IMR-90 (cell line): ENCODE results near the gene SRCAP. TPM values are rescaled to one million over a fixed set of nuclear protein-coding genes. Genes with fewer than 3 reads are reported as not detected.
A peak's percentile ranks its signal among the peaks of the same experiment; 100 is the strongest.

ENCODE experiments used
- ATAC-seq: fragments of 200-7000 bp; cut with Tn5 transposase; 2 replicates; pipeline ENCODE4 v1.9.1; 2020; ENCODE audit warnings: low read depth, mild to moderate bottlenecking, moderate library complexity
- BruUV-seq: library from RNA; stranded (reverse); fragments of 400-500 nt; replicated peaks from 2 replicates; lab custom pipeline; 2021; lab: Mats Ljungman, UMichigan
- CTCF ChIA-PET: fragments of 300-600 bp; formaldehyde crosslinking; extraction: SDS; loops from one replicate; lab custom pipeline; 2021; ENCODE audit warnings: antibody characterized with exemption; lab: Yijun Ruan, JAX
- POLR2A ChIA-PET: fragments of 300-600 bp; sonication (Branson Sonifier 250); formaldehyde crosslinking; loops from one replicate; lab custom pipeline; 2022; ENCODE audit warnings: antibody characterized with exemption; ENCODE audit not compliant: unreplicated experiment; lab: Charles Lee
- DNase-seq: peaks from one replicate; pipeline ENCODE4 v3.0.0; 2013
- H2AFZ ChIP-seq: replicated peaks from 2 replicates; pipeline ENCODE3; 2013; ENCODE audit warnings: low read length, mild to moderate bottlenecking; ENCODE audit not compliant: poor library complexity
- H2AK5ac ChIP-seq: 2 replicates; pipeline ENCODE4 v1.6.1; 2013; ENCODE audit warnings: low read depth, low read length, inconsistent platforms
- H2AK9ac ChIP-seq: replicated peaks from 2 replicates; pipeline ENCODE3; 2013; ENCODE audit warnings: mild to moderate bottlenecking, low read depth, low read length, moderate library complexity; ENCODE audit not compliant: poor library complexity
- H2BK120ac ChIP-seq: 2 replicates; pipeline ENCODE4 v1.6.1; 2013; ENCODE audit warnings: low read depth, low read length, inconsistent platforms
- H2BK15ac ChIP-seq: 3 replicates; pipeline ENCODE4 v1.6.1; 2013; ENCODE audit warnings: low read depth, low read length, inconsistent platforms
- H2BK20ac ChIP-seq: 2 replicates; pipeline ENCODE4 v1.6.1; 2013; ENCODE audit warnings: low read depth, mild to moderate bottlenecking, inconsistent platforms, low read length, moderate library complexity
- H2BK5ac ChIP-seq: 2 replicates; pipeline ENCODE4 v1.6.1; 2013; ENCODE audit warnings: mild to moderate bottlenecking, low read depth, low read length, inconsistent platforms; ENCODE audit not compliant: poor library complexity, severe bottlenecking
- H3K14ac ChIP-seq: replicated peaks from 2 replicates; pipeline ENCODE4 v1.6.1; 2013; ENCODE audit warnings: low read depth, low read length, inconsistent platforms
- H3K18ac ChIP-seq: 2 replicates; pipeline ENCODE4 v1.6.1; 2013; ENCODE audit warnings: low read depth, low read length, control low read depth
- H3K23ac ChIP-seq: 2 replicates; pipeline ENCODE4 v1.6.1; 2013; ENCODE audit warnings: low read depth, low read length, inconsistent platforms
- H3K27ac ChIP-seq: 2 replicates; pipeline ENCODE4 v1.5.1; 2013; ENCODE audit warnings: mild to moderate bottlenecking, control low read depth, low read length; ENCODE audit not compliant: insufficient read depth
- H3K27me3 ChIP-seq: 2 replicates; pipeline ENCODE4 v1.6.1; 2013; ENCODE audit warnings: low read length; ENCODE audit not compliant: control insufficient read depth, insufficient read depth
- H3K36me3 ChIP-seq: 2 replicates; pipeline ENCODE4 v1.6.1; 2013; ENCODE audit warnings: low read length, mixed read lengths; ENCODE audit not compliant: control insufficient read depth, insufficient read depth
- H3K4ac ChIP-seq: 2 replicates; pipeline ENCODE4 v1.6.1; 2013; ENCODE audit warnings: low read depth, low read length, inconsistent platforms
- H3K4me1 ChIP-seq: 2 replicates; pipeline ENCODE4 v1.6.1; 2013; ENCODE audit warnings: low read length, mixed read lengths; ENCODE audit not compliant: control insufficient read depth, insufficient read depth
- H3K4me2 ChIP-seq: 2 replicates; pipeline ENCODE4 v1.6.1; 2013; ENCODE audit warnings: low read depth, mild to moderate bottlenecking, control low read depth, low read length, moderate library complexity
- H3K4me3 ChIP-seq: 2 replicates; pipeline ENCODE4 v1.5.1; 2013; ENCODE audit warnings: low read depth, mild to moderate bottlenecking, control low read depth, low read length, moderate library complexity; ENCODE audit not compliant: insufficient read depth
- H3K56ac ChIP-seq: 2 replicates; pipeline ENCODE4 v1.6.1; 2013; ENCODE audit warnings: low read length, inconsistent platforms; ENCODE audit not compliant: insufficient read depth; ENCODE audit errors: extremely low read depth
- H3K79me1 ChIP-seq, 2 experiments: 2 replicates each; pipeline ENCODE4 v1.6.1; 2013; ENCODE audit warnings: low read length in 2 of 2, inconsistent platforms in 1 of 2, low read depth in 1 of 2
- H3K9ac ChIP-seq: 2 replicates; pipeline ENCODE4 v1.6.1; 2013; ENCODE audit warnings: low read depth, low read length, control low read depth
- H3K9me1 ChIP-seq: 2 replicates; pipeline ENCODE4 v1.6.1; 2013; ENCODE audit warnings: low read length, inconsistent platforms; ENCODE audit not compliant: insufficient read depth
- H3K9me3 ChIP-seq: 2 replicates; pipeline ENCODE4 v1.6.1; 2013; ENCODE audit warnings: low read length; ENCODE audit not compliant: control insufficient read depth, insufficient read depth
- H4K20me1 ChIP-seq: 2 replicates; pipeline ENCODE4 v1.6.1; 2013; ENCODE audit warnings: low read length, inconsistent platforms; ENCODE audit not compliant: insufficient read depth
- H4K5ac ChIP-seq: 2 replicates; pipeline ENCODE4 v1.6.1; 2013; ENCODE audit warnings: mild to moderate bottlenecking, low read depth, low read length, control low read depth
- H4K8ac ChIP-seq, 2 experiments: 2 replicates each; pipeline ENCODE4 v1.6.1; 2013; ENCODE audit warnings: low read depth in 2 of 2, low read length in 2 of 2, control low read depth in 1 of 2, inconsistent platforms in 1 of 2
- H4K91ac ChIP-seq: 2 replicates; pipeline ENCODE4 v1.6.1; 2013; ENCODE audit warnings: low read depth, low read length, inconsistent platforms; ENCODE audit not compliant: insufficient read depth
- BHLHE40 ChIP-seq: fragments of 150-350 bp; IDR thresholded peaks from 2 replicates; pipeline ENCODE4 v1.6.1; 2016; ENCODE audit warnings: mild to moderate bottlenecking, low read depth, low read length
- CTCF ChIP-seq: conservative IDR thresholded peaks from 2 replicates; pipeline ENCODE4 v1.5.1; 2012; ENCODE audit warnings: mild to moderate bottlenecking, low read depth, low read length, improper control_type of control experiment
- ELK1 ChIP-seq: fragments of 150-350 bp; IDR thresholded peaks from 2 replicates; pipeline ENCODE4 v1.6.1; 2016; ENCODE audit warnings: low read depth, mild to moderate bottlenecking, low read length, moderate library complexity, borderline replicate concordance
- MAFK ChIP-seq: IDR thresholded peaks from 2 replicates; pipeline ENCODE4 v1.6.1; 2012; ENCODE audit warnings: low read depth, low read length, improper control_type of control experiment
- NFE2L2 ChIP-seq: fragments of 150-350 bp; IDR thresholded peaks from 2 replicates; pipeline ENCODE4 v1.6.1; 2016; ENCODE audit warnings: low read depth, mild to moderate bottlenecking, low read length
- WGBS, 2 experiments: methylation state at CpG; one replicate each; pipeline versions ENCODE4 v1.1.5 to v1.1.7; 2013; ENCODE audit warnings: missing lambda C conversion rate in 2 of 2; ENCODE audit not compliant: insufficient read length in 1 of 2; ENCODE audit errors: extremely low coverage in 2 of 2; 5-methylcytosine and 5-hydroxymethylcytosine counted together
- dilution Hi-C: fragments of 300-500 bp; cut with HindIII; formaldehyde crosslinking; loops from one replicate; pipeline ENCODE4 v1.14.3; 2018; ENCODE audit warnings: low sequenced_read_pairs; ENCODE audit not compliant: unreplicated experiment
- in situ Hi-C: fragments of 300-500 bp; cut with MboI; formaldehyde crosslinking; loops from 3 replicates; pipeline ENCODE4 v1.14.3; 2019; ENCODE audit warnings: low sequenced_read_pairs, inconsistent platforms, mixed read lengths
- intact Hi-C: fragments of 100-400 bp; cut with micrococcal nuclease; formaldehyde crosslinking; loops from 2 replicates; pipeline ENCODE4 v1.10.0; 2022
- polyA plus RNA-seq, 3 experiments: library from polyadenylated mRNA; depleted of rRNA; stranded (reverse); fragments of >200 nt; gene quantifications; 2 replicates each; pipeline ENCODE4 v1.2.3, GENCODE V29; 2012; ENCODE audit warnings: low replicate concordance in 1 of 3
- total RNA-seq: library from RNA; depleted of rRNA; stranded (reverse); fragments of >200 nt; gene quantifications from 2 replicates; pipeline ENCODE4 v1.2.3, GENCODE V29; 2012

The SRCAP gene
- total and polyA plus RNA-seq, 2 of the 4 experiments (the other 2 are of a cell fraction), result 4.5 to 8.2 TPM

DNA sequence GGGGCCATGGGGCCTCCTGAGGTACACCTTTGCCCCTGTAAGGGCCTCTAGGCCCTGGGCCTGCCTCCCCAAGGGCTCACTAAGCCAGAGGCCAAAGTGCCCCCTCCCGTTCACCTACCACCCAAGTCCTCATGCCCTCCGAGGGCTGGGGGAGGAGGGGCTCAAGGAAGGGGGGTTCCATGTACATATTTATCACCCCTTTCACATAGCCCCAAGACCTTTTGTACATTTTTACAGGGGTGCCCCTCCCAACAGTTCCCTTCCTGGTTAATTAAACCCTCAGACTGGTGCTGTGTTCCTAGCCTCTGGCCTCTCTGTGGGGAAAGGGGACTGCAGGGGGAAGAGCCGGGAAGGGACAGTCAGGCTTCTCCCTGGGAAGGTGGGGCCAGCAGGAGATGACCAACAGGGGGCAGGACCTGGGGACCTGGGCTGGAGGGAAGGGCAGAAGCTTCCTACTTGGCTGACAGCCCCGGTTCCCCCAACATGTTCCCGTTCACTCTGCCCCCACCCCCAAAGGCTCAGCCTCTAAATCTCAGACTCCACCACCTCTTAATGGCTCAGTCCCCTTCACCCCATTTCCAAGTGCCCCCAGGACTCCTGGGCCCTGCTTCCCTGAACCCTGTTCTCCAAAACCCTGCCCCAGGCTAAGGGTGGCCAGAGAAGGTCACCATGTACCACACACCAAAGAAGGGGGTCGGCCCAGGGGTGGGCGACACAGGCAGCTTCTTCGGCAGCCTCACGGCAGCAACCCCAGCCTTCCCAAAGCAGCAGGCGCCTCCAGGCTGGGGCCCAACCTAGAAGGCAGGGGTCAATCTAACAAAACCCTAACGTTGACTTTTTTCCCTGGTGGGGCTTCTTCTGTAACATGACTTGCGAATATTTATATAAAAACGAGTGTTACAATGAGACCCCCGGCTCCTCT, 28.8 kb upstream of the SRCAP start:
- DNase-seq (no peak), ATAC-seq (peak; percentile 16; the same call in 1 of the 2 replicates)
- in situ Hi-C loops, result no loop called here
- peak overlapping the region; percentile 28 for H2AFZ ChIP-seq
- H4K8ac ChIP-seq, result no peak overlapping the region
- no peak overlapping the region for H2AK5ac ChIP-seq
- peaks cover 5% of the 10 kb centered on the region; the same call in 1 of the 2 replicates for H3K9me1 ChIP-seq
- no peaks in the 10 kb centered on the region for H3K27me3 ChIP-seq
- H3K14ac ChIP-seq, result no peak overlapping the region
- no peak overlapping the region for H3K4ac ChIP-seq
- H3K27ac ChIP-seq, result no peak overlapping the region
- TF ChIP-seq BHLHE40 (no peak), NFE2L2 (0 out of 2 replicates have a peak, but pooled peaks have one; percentile 21), MAFK (no peak), CTCF (no peak), ELK1 (no peak)
- dilution Hi-C loops, result no loop called here
- ChIA-PET POLR2A (no interaction called here), CTCF (no interaction called here)
- peaks cover 16 to 23% of the 10 kb centered on the region in 2 experiments for H3K79me1 ChIP-seq
- H3K9ac ChIP-seq, result no peak overlapping the region
- no peak overlapping the region for H3K56ac ChIP-seq
- BruUV-seq, result TSS peak; percentile 84
- no peak overlapping the region for H4K91ac ChIP-seq
- H2BK20ac ChIP-seq, result no peak overlapping the region
- H3K23ac ChIP-seq, result no peak overlapping the region
- H3K4me2 ChIP-seq, result no peak overlapping the region
- H2BK120ac ChIP-seq, result no peak overlapping the region
- H3K36me3 ChIP-seq, result peaks cover 56% of the 10 kb centered on the region
- H3K18ac ChIP-seq, result no peak overlapping the region
- no peak overlapping the region for H3K4me3 ChIP-seq
- no peak overlapping the region for H4K5ac ChIP-seq
- no peak overlapping the region for H2AK9ac ChIP-seq
- no peak overlapping the region for H2BK5ac ChIP-seq
- H2BK15ac ChIP-seq, result no peak overlapping the region
- WGBS, 2 experiments, result 100% methylated on average over 2 of the region's 14 CpGs; no CpG with 5 or more reads in 1 of the 2 experiments
- no peaks in the 10 kb centered on the region for H3K4me1 ChIP-seq
- intact Hi-C loops, result no loop called here
- H4K20me1 ChIP-seq, result peaks cover 11% of the 10 kb centered on the region
- no peaks in the 10 kb centered on the region for H3K9me3 ChIP-seq
